HepG2 (cell line): ENCODE results near the gene RPS6KC1. TPM values are rescaled to one million over a fixed set of nuclear protein-coding genes. Genes with fewer than 3 reads are reported as not detected.
A peak's percentile ranks its signal among the peaks of the same experiment; 100 is the strongest.

Experiments used
- ATAC-seq: fragments of 200-7000 bp; cut with Tn5 transposase; 3 replicates; pipeline ENCODE4 v1.9.1; 2020; ENCODE audit warnings: mild to moderate bottlenecking, moderate library complexity
- BruUV-seq: library from RNA; stranded (reverse); fragments of 400-500 nt; replicated peaks from 2 replicates; lab custom pipeline; 2021; lab: Mats Ljungman, UMichigan
- CTCF ChIA-PET: fragments of 300-600 bp; formaldehyde crosslinking; extraction: SDS; loops from one replicate; lab custom pipeline; 2021; ENCODE audit warnings: low total read pairs, inconsistent platforms, low intra/inter-chr PET ratio; lab: Yijun Ruan, JAX
- POLR2A ChIA-PET: fragments of 350-600 bp; sonication (Branson Sonifier 250); formaldehyde crosslinking; loops from one replicate; lab custom pipeline; 2020; ENCODE audit warnings: antibody characterized with exemption, inconsistent platforms; lab: Yijun Ruan, JAX
- DNase-seq: peaks from one replicate; pipeline ENCODE4 v3.0.0-alpha.2; 2015; ENCODE audit warnings: low spot score
- FAIRE-seq: peaks from 3 replicates; lab custom pipeline; 2011; peaks lifted over from hg19 to GRCh38; lab: Jason Lieb, UNC
- H2AFZ ChIP-seq: one replicate; pipeline ENCODE4 v1.6.1; 2011; ENCODE audit warnings: low read length, inconsistent platforms
- H3K27ac ChIP-seq: fragments of 300-600 bp; 3 replicates; pipeline ENCODE4 v1.8.0; 2011; ENCODE audit warnings: mixed run types, mild to moderate bottlenecking, mixed read lengths, low read length, inconsistent platforms; ENCODE audit not compliant: insufficient read depth; ENCODE audit errors: extremely low read length
- H3K27me3 ChIP-seq, 2 experiments: fragments of 200-600 bp in 1 of 2; 2 replicates in 1 of 2; 3 replicates in 1 of 2; pipeline versions ENCODE4 v1.6.0 to v1.8.0; 2011; ENCODE audit warnings: low read length in 2 of 2, mild to moderate bottlenecking in 2 of 2, moderate library complexity in 2 of 2, inconsistent platforms in 1 of 2; ENCODE audit not compliant: insufficient read depth in 2 of 2, control insufficient read depth in 1 of 2
- H3K36me3 ChIP-seq, 2 experiments: fragments of 200-600 bp in 1 of 2; replicated peaks in 1 of 2; 2 replicates in 1 of 2; 3 replicates in 1 of 2; pipeline versions ENCODE4 v1.5.1 to v1.8.0; 2011; ENCODE audit warnings: low read length in 2 of 2, inconsistent platforms in 1 of 2; ENCODE audit not compliant: insufficient read depth in 2 of 2, control insufficient read depth in 1 of 2
- H3K4me1 ChIP-seq: 2 replicates; pipeline ENCODE4 v1.5.1; 2012; ENCODE audit warnings: low read length, inconsistent platforms; ENCODE audit not compliant: insufficient read depth
- H3K4me2 ChIP-seq: 2 replicates; pipeline ENCODE4 v1.6.0; 2011; ENCODE audit warnings: low read depth, low read length, inconsistent platforms
- H3K4me3 ChIP-seq, 3 experiments: fragments of 200-600 bp in 1 of 3; sonication (generic), shearing (Covaris generic) in 1 of 3; replicated peaks in 1 of 3; 2 replicates each; pipeline ENCODE4 v1.5.1; 2011 to 2016; ENCODE audit warnings: low read length in 3 of 3, inconsistent platforms in 2 of 3, low read depth in 2 of 3, mild to moderate bottlenecking in 2 of 3, control low read depth in 1 of 3, mixed read lengths in 1 of 3; ENCODE audit not compliant: insufficient read depth in 1 of 3
- H3K79me2 ChIP-seq: one replicate; pipeline ENCODE4 v1.6.1; 2011; ENCODE audit warnings: low read length, inconsistent platforms; ENCODE audit not compliant: insufficient read depth
- H3K9ac ChIP-seq: 2 replicates; pipeline ENCODE4 v1.6.0; 2011; ENCODE audit warnings: mild to moderate bottlenecking, low read depth, low read length, inconsistent platforms; ENCODE audit not compliant: insufficient read depth
- H3K9me3 ChIP-seq: 2 replicates; pipeline ENCODE4 v1.5.1; 2012; ENCODE audit warnings: mild to moderate bottlenecking, low read length
- H4K20me1 ChIP-seq: 2 replicates; pipeline ENCODE4 v1.6.0; 2011; ENCODE audit warnings: inconsistent platforms, mild to moderate bottlenecking, low read length, moderate library complexity; ENCODE audit not compliant: insufficient read depth
- ASH2L ChIP-seq: fragments of 300-600, 200-600 bp; sonication (generic); IDR thresholded peaks from 2 replicates; pipeline ENCODE4 v1.7.0; 2017; ENCODE audit warnings: low read depth, mild to moderate bottlenecking, moderate library complexity, mixed read lengths, low read length; ENCODE audit not compliant: insufficient read length
- ELF4 ChIP-seq: sonication (generic); formaldehyde crosslinking; IDR thresholded peaks from 2 replicates; pipeline ENCODE4 v1.5.0; 2020; ENCODE audit warnings: missing genetic modification reagents, mild to moderate bottlenecking, moderate library complexity, borderline replicate concordance
- GATAD2A ChIP-seq: IDR thresholded peaks from 2 replicates; pipeline ENCODE4 v1.6.1; 2016
- HNRNPK ChIP-seq: fragments of 200-400 bp; formaldehyde crosslinking; IDR thresholded peaks from 2 replicates; pipeline ENCODE4 v1.6.1; 2018; ENCODE audit warnings: low read length, low read depth, moderate library complexity, mild to moderate bottlenecking; ENCODE audit not compliant: poor library complexity, severe bottlenecking
- ISL2 ChIP-seq: sonication (generic); formaldehyde crosslinking; IDR thresholded peaks from 2 replicates; pipeline ENCODE4 v1.5.0; 2020; ENCODE audit warnings: missing genetic modification reagents
- MXI1 ChIP-seq: IDR thresholded peaks from 3 replicates; pipeline ENCODE4 v1.6.1; 2012; ENCODE audit warnings: low read depth, low read length, inconsistent platforms, borderline replicate concordance
- PHF20 ChIP-seq: sonication (generic); formaldehyde crosslinking; IDR thresholded peaks from 2 replicates; pipeline ENCODE4 v1.5.0; 2020; ENCODE audit warnings: mild to moderate bottlenecking, missing genetic modification reagents
- SOX13 ChIP-seq, 3 experiments: fragments of 450-650 bp in 1 of 3; sonication (generic) in 1 of 3; formaldehyde crosslinking in 1 of 3; IDR thresholded peaks in 2 of 3; conservative IDR thresholded peaks in 1 of 3; 2 replicates each; pipeline versions ENCODE4 v1.5.0 to v1.6.1; 2016 to 2020; ENCODE audit warnings: antibody characterized with exemption in 1 of 3, mild to moderate bottlenecking in 1 of 3, missing compliant biosample characterization in 1 of 3, missing genetic modification reagents in 1 of 3, moderate library complexity in 1 of 3
- SOX5 ChIP-seq: IDR thresholded peaks from 2 replicates; pipeline ENCODE4 v1.6.1; 2016; ENCODE audit warnings: borderline replicate concordance
- SOX6 ChIP-seq, 2 experiments: fragments of 450-650 bp in 1 of 2; sonication (generic) in 1 of 2; formaldehyde crosslinking in 1 of 2; IDR thresholded peaks; 2 replicates each; pipeline versions ENCODE4 v1.4.0 to v1.6.1; 2017 to 2020; ENCODE audit warnings: antibody characterized with exemption in 1 of 2, mild to moderate bottlenecking in 1 of 2, missing genetic modification reagents in 1 of 2
- STAG1 ChIP-seq: sonication (generic); formaldehyde crosslinking; IDR thresholded peaks from 2 replicates; pipeline ENCODE4 v1.4.0; 2020; ENCODE audit warnings: missing genetic modification reagents
- ZFP1 ChIP-seq: IDR thresholded peaks from 2 replicates; pipeline ENCODE4 v1.6.1; 2016
- ZNF556 ChIP-seq: sonication (generic); formaldehyde crosslinking; IDR thresholded peaks from 2 replicates; pipeline ENCODE4 v1.4.0; 2020; ENCODE audit warnings: mild to moderate bottlenecking, missing genetic modification reagents, borderline replicate concordance
- ZNF737 ChIP-seq: sonication (generic); formaldehyde crosslinking; IDR thresholded peaks from 2 replicates; pipeline ENCODE4 v1.5.0; 2020; ENCODE audit warnings: missing genetic modification reagents, mild to moderate bottlenecking, borderline replicate concordance
- WGBS: methylation state at CpG from one replicate; pipeline ENCODE4 v1.1.6; 2017; ENCODE audit warnings: low lambda C conversion rate; 5-methylcytosine and 5-hydroxymethylcytosine counted together
- in situ Hi-C: cut with HindIII; loops from 2 replicates; pipeline ENCODE4 v1.10.0; 2017; ENCODE audit warnings: low pct_unique_long_range_greater_than_20kb; ENCODE audit not compliant: extremely low pct_ligation_motif_present
- intact Hi-C: fragments of 100-400 bp; cut with micrococcal nuclease; formaldehyde crosslinking; loops from one replicate; pipeline ENCODE4 v1.10.0; 2022; ENCODE audit not compliant: unreplicated experiment
- polyA plus RNA-seq, 8 experiments: library from polyadenylated mRNA; depleted of rRNA in 3 of 8; stranded (reverse) in 7 of 8; unstranded in 1 of 8; fragments of >200 nt; fragmentation: Illumina TruSeq in 4 of 8; extraction: Trizol in 4 of 8; gene quantifications; 2 replicates each; pipeline versions ENCODE4 v1.2.1 to v1.2.3, GENCODE V29; 2011 to 2016; ENCODE audit warnings: low read depth in 4 of 8, missing spikeins in 1 of 8, mixed read lengths in 1 of 8; ENCODE audit not compliant: insufficient read depth in 1 of 8
- total RNA-seq, 5 experiments: library from RNA; depleted of rRNA; stranded (reverse); fragments of >200 nt; fragmentation: Illumina TruSeq; extraction: Trizol; gene quantifications; 2 replicates each; pipeline ENCODE4 v1.2.3, GENCODE V29; 2016; ENCODE audit warnings: low read depth in 1 of 5
- TF ChIP-seq, protein P1 (sequence below): sonication (generic); formaldehyde crosslinking; IDR thresholded peaks from 2 replicates; pipeline ENCODE4 v1.5.0; 2020; ENCODE audit warnings: mild to moderate bottlenecking, missing genetic modification reagents, moderate library complexity
- TF ChIP-seq, protein P2 (sequence below): sonication (generic); formaldehyde crosslinking; IDR thresholded peaks from 2 replicates; pipeline ENCODE4 v1.8.0; 2022; ENCODE audit warnings: missing genetic modification reagents, mild to moderate bottlenecking, borderline replicate concordance
- TF ChIP-seq, protein P3 (sequence below): sonication (generic); formaldehyde crosslinking; IDR thresholded peaks from 2 replicates; pipeline ENCODE4 v1.8.0; 2022; ENCODE audit warnings: mild to moderate bottlenecking, missing genetic modification reagents, moderate library complexity
- TF ChIP-seq, protein P4 (sequence below): sonication (generic); formaldehyde crosslinking; conservative IDR thresholded peaks from 2 replicates; pipeline ENCODE4 v1.8.0; 2022; ENCODE audit warnings: low read depth, missing genetic modification reagents

The RPS6KC1 gene
- total and polyA plus RNA-seq, 2 of the 13 experiments (the other 11 are each of a cell fraction or from before 2014, with no cell fraction given) = 11.0 to 25.2 TPM

DNA sequence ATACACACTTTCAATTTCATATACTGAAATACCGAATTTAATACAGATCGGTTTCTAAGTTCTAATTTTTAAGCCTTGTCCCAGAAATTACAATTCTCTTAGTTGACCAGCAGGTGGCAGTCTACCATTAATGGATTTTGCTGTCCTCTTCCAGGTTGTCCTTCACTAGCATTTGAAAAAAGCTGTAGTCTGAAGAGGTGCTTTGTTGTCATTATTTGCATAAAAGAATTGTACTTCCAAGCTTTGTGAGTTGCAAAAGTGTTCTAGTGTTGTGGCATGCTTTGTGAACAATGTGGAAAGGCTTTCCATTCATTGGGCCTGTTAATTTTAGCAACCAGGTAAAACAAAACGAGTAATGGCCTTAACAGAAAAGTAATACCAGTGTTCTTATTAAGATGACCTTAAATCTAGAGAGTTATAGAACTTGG is 193.6 kb downstream of the RPS6KC1 start:
- DNase-seq = peak; percentile 73
- TF ChIP-seq HNRNPK (no peak), STAG1 (peak; percentile 92), SOX5 (CRISPR knock-in tag) (peak; percentile 33; the same call in 1 of the 2 replicates), ZNF556 (no peak), ELF4 (0 out of 2 replicates have a peak, but pooled peaks have one; percentile 21), GATAD2A (peak; percentile 46; the same call in 1 of the 2 replicates), PHF20 (CRISPR knock-in tag) (no peak), MXI1 (no peak), SOX6 (IDR thresholded peaks at IDR 0.05) (no peak), SOX6 (CRISPR knock-in tag; IDR thresholded peaks at IDR 0.05) (peak; percentile 55; the same call in 1 of the 2 replicates), ISL2 (CRISPR knock-in tag) (peak; percentile 44; the same call in 1 of the 2 replicates), ASH2L (no peak), ZNF737 (CRISPR knock-in tag) (no peak), ZFP1 (CRISPR knock-in tag) (no peak), SOX13 (IDR thresholded peaks at IDR 0.05) (no peak), SOX13 (CRISPR knock-in tag; conservative IDR thresholded peaks at IDR 0.05 in 1 of 2, IDR thresholded peaks at IDR 0.05 in 1 of 2) (peak in 1 of 2 experiments; percentile 68; a peak in 2 of 4 replicates)
- TF ChIP-seq, protein P1, sequence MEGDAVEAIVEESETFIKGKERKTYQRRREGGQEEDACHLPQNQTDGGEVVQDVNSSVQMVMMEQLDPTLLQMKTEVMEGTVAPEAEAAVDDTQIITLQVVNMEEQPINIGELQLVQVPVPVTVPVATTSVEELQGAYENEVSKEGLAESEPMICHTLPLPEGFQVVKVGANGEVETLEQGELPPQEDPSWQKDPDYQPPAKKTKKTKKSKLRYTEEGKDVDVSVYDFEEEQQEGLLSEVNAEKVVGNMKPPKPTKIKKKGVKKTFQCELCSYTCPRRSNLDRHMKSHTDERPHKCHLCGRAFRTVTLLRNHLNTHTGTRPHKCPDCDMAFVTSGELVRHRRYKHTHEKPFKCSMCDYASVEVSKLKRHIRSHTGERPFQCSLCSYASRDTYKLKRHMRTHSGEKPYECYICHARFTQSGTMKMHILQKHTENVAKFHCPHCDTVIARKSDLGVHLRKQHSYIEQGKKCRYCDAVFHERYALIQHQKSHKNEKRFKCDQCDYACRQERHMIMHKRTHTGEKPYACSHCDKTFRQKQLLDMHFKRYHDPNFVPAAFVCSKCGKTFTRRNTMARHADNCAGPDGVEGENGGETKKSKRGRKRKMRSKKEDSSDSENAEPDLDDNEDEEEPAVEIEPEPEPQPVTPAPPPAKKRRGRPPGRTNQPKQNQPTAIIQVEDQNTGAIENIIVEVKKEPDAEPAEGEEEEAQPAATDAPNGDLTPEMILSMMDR = peak; percentile 79
- TF ChIP-seq, protein P2, sequence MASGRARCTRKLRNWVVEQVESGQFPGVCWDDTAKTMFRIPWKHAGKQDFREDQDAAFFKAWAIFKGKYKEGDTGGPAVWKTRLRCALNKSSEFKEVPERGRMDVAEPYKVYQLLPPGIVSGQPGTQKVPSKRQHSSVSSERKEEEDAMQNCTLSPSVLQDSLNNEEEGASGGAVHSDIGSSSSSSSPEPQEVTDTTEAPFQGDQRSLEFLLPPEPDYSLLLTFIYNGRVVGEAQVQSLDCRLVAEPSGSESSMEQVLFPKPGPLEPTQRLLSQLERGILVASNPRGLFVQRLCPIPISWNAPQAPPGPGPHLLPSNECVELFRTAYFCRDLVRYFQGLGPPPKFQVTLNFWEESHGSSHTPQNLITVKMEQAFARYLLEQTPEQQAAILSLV = no peak
- TF ChIP-seq, protein P3, sequence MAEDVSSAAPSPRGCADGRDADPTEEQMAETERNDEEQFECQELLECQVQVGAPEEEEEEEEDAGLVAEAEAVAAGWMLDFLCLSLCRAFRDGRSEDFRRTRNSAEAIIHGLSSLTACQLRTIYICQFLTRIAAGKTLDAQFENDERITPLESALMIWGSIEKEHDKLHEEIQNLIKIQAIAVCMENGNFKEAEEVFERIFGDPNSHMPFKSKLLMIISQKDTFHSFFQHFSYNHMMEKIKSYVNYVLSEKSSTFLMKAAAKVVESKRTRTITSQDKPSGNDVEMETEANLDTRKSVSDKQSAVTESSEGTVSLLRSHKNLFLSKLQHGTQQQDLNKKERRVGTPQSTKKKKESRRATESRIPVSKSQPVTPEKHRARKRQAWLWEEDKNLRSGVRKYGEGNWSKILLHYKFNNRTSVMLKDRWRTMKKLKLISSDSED (CRISPR knock-in tag) = no peak
- TF ChIP-seq, protein P4, sequence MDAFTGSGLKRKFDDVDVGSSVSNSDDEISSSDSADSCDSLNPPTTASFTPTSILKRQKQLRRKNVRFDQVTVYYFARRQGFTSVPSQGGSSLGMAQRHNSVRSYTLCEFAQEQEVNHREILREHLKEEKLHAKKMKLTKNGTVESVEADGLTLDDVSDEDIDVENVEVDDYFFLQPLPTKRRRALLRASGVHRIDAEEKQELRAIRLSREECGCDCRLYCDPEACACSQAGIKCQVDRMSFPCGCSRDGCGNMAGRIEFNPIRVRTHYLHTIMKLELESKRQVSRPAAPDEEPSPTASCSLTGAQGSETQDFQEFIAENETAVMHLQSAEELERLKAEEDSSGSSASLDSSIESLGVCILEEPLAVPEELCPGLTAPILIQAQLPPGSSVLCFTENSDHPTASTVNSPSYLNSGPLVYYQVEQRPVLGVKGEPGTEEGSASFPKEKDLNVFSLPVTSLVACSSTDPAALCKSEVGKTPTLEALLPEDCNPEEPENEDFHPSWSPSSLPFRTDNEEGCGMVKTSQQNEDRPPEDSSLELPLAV = no peak

More for the DNA sequence above, 193.6 kb downstream of the RPS6KC1 start:
- H3K4me1 ChIP-seq = peaks cover 19% of the 10 kb centered on the region
- WGBS = 45% methylated on average over 3 of the region's 3 CpGs
- no peak overlapping the region for H3K4me2 ChIP-seq
- H3K27ac ChIP-seq = no peak overlapping the region
- H3K79me2 ChIP-seq = no peaks in the 10 kb centered on the region
- no TSS peak for BruUV-seq
- ChIA-PET POLR2A (interaction anchor here (0.6 to 1.0 kb wide), 2 partner anchors 128 to 783 kb away, joined by 3 read pairs; no protein-coding TSS in a partner anchor), CTCF (interaction anchor here (1.3 kb wide), 1 partner anchor 175 kb away, joined by 4 read pairs; no protein-coding TSS in a partner anchor)
- no peak overlapping the region for H3K9ac ChIP-seq
- ATAC-seq (peak; percentile 54), FAIRE-seq (peak; percentile 68)
- no peaks in the 10 kb centered on the region for H3K27me3 ChIP-seq
- no peaks in the 10 kb centered on the region for H4K20me1 ChIP-seq
- intact Hi-C loops = loop anchor here (1.0 to 5.0 kb wide), 6 partner anchors 122 to 879 kb away; partner anchors contain the start of gene PROX1
- in situ Hi-C loops = loop anchor here (5.0 to 25.0 kb wide), 3 partner anchors 173 to 880 kb away; partner anchors contain the start of gene PROX1
- peaks cover 2 to 19% of the 10 kb centered on the region in 2 experiments; a peak in 4 of 5 replicates for H3K36me3 ChIP-seq
- H3K4me3 ChIP-seq = no peak overlapping the region
- H2AFZ ChIP-seq = no peak overlapping the region
- no peaks in the 10 kb centered on the region for H3K9me3 ChIP-seq
